SU-DHL-6 (cell line): ENCODE results near the gene LEFTY1.

Source experiments
- CTCF ChIP-seq: fragments of 200-600 bp; sonication (generic); IDR thresholded peaks from one replicate; pipeline ENCODE4 v1.5.1; 2017; ENCODE audit warnings: antibody characterized with exemption, mild to moderate bottlenecking, low read length, moderate library complexity; ENCODE audit not compliant: insufficient read depth, poor library complexity, severe bottlenecking
- EZH2phosphoT487 ChIP-seq: fragments of 200-600 bp; sonication (generic), shearing (Covaris generic); conservative IDR thresholded peaks from 2 replicates; pipeline ENCODE4 v1.6.1; 2018; ENCODE audit warnings: mild to moderate bottlenecking, antibody characterized with exemption, low read length, moderate library complexity, mixed read lengths

- TF ChIP-seq CTCF (no peak), EZH2phosphoT487 (no peak)
Observed at GRCh38 chr1:225842788-225843425, 46.0 kb downstream of the LEFTY1 start.
